Skeletal muscle tissue (tissue), 4 donors: Measurements from ENCODE around the gene NOL12. TPM values are rescaled to one million over a fixed set of nuclear protein-coding genes. Genes with fewer than 3 reads are reported as not detected.
"Not testable (repeated sequence)": the region's sequence is repeated elsewhere in the genome, so short reads cannot be mapped to it uniquely, and the experiment has no call there.

ENCODE experiments used
- H3K27ac ChIP-seq: one replicate; pipeline ENCODE4 v1.7.0; 2013; ENCODE audit warnings: mild to moderate bottlenecking, low read depth, low read length, inconsistent platforms
- H3K27me3 ChIP-seq, 3 donors: one replicate each; pipeline ENCODE4 v1.7.0; 2013; ENCODE audit warnings: low read length in 3 of 3; ENCODE audit not compliant: control insufficient read depth in 3 of 3, insufficient read depth in 3 of 3
- H3K36me3 ChIP-seq, 3 donors: one replicate each; pipeline ENCODE4 v1.7.0; 2013; ENCODE audit warnings: low read length in 3 of 3; ENCODE audit not compliant: control insufficient read depth in 3 of 3, insufficient read depth in 3 of 3
- H3K4me1 ChIP-seq, 3 donors: one replicate each; pipeline ENCODE4 v1.7.0; 2013; ENCODE audit warnings: low read length in 3 of 3, mild to moderate bottlenecking in 3 of 3; ENCODE audit not compliant: control insufficient read depth in 3 of 3, insufficient read depth in 3 of 3
- H3K4me3 ChIP-seq, 3 donors: one replicate each; pipeline ENCODE4 v1.7.0; 2013; ENCODE audit warnings: low read length in 3 of 3
- H3K9ac ChIP-seq, 3 donors: one replicate each; pipeline ENCODE4 v1.7.0; 2013; ENCODE audit warnings: low read length in 3 of 3, mild to moderate bottlenecking in 3 of 3, moderate library complexity in 2 of 3, low read depth in 1 of 3
- H3K9me3 ChIP-seq, 3 donors: one replicate each; pipeline ENCODE4 v1.7.0; 2013; ENCODE audit warnings: low read length in 3 of 3; ENCODE audit not compliant: control insufficient read depth in 3 of 3
- total RNA-seq: library from RNA; depleted of rRNA; stranded (reverse); fragments of >200 nt; gene quantifications from one replicate; pipeline ENCODE4 v1.2.3, GENCODE V29; 2014
- donor health status: Osteomylitis.

Gene NOL12
- total RNA-seq, 1 donor from 2014 or later = 7.8 TPM

GRCh38 chr22:37680191-37680851, 5.8 kb upstream of the NOL12 start:
- Histone ChIP-seq H3K27ac (no peak overlapping the region), H3K4me1 (peaks cover 22 to 28% (median 24%) of the 10 kb centered on the region in 3 donors), H3K9me3 (no peaks in the 10 kb centered on the region), H3K9ac (no peak overlapping the region), H3K27me3 (no peaks in the 10 kb centered on the region), H3K4me3 (no peak overlapping the region), H3K36me3 (peaks cover 11 to 13% (median 13%) of the 10 kb centered on the region in 3 donors)

GRCh38 chr22:37681001-37681424, 5.1 kb upstream of the NOL12 start:
- H3K4me1 ChIP-seq = peaks cover 19 to 25% (median 20%) of the 10 kb centered on the region in 3 donors
- H3K4me3 ChIP-seq = no peak overlapping the region
- no peaks in the 10 kb centered on the region for H3K27me3 ChIP-seq
- no peak overlapping the region for H3K27ac ChIP-seq
- peaks cover 11 to 13% (median 13%) of the 10 kb centered on the region in 3 donors for H3K36me3 ChIP-seq
- H3K9me3 ChIP-seq = no peaks in the 10 kb centered on the region
- no peak overlapping the region for H3K9ac ChIP-seq

DNA sequence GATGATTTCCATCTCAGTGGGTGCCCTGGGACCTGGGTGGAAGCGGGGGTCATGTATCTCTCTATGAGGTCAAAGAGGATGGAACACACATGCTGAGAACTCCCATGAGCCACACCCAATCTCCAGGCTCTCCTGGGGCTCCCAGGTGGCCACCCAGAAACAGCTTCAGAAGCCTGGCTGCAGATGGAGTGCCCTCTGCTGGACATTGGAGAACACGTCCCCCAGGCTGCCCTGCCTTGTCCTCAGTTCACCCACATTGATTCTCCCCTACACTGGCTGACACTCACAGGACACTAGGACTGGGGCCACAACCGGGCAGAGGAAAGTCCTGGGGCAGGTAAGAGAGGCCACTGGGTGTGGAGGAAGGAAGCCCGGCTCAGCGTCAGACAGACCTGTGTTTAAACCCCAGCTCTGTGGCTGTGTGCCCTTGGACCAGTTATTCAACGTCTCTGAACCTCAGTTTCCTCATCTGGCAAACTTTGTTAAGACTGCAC, 4.5 kb upstream of the NOL12 start:
- H3K36me3 ChIP-seq = peaks cover 11 to 13% (median 13%) of the 10 kb centered on the region in 3 donors
- H3K9me3 ChIP-seq = no peaks in the 10 kb centered on the region
- no peak overlapping the region for H3K27ac ChIP-seq
- no peak overlapping the region for H3K4me3 ChIP-seq
- peaks cover 19 to 21% (median 20%) of the 10 kb centered on the region in 3 donors for H3K4me1 ChIP-seq
- H3K9ac ChIP-seq = peak overlapping the region in 1 of 3 donors; percentile 8
- H3K27me3 ChIP-seq = no peaks in the 10 kb centered on the region

DNA sequence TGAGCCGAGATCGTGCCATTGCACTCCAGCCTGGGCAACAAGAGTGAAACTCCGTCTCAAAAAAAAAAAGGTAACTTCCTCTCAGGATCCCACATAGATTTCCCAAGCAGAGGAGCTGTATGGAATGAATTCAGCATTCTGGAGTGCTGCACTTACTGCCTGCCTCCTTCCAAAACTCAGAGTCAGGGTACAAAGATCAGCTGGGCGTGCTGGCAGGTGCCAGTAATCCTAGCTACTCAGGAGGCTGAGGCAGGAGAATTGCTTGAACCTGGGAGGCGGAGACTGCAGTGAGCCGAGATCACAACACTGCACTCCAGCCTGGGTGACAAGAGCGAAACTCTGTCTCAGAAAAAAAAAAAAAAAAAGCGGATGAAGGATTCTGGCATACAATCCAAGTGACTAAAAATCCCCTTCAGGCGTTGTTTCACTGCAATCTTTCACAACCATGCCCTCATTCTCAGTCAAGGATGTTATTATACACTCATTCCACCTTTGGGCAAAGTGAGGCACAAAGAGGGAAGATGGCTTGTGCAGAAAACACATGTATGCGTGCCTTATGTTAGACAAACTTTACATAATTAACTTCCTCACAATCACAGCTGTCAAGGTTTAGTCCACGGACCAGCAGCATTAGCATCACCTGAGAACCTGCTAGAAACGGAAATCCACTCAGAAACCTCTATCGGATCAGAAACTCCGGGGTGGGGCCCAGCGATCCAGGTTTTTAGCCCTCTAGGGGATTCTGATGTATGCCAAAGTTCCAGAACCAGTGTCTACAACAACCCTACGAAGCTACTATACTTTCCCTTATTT, 1.1 kb upstream of the NOL12 start:
- H3K9me3 ChIP-seq = no peaks in the 10 kb centered on the region
- H3K4me3 ChIP-seq = no peak overlapping the region
- no peak overlapping the region for H3K27ac ChIP-seq
- peaks cover 13 to 17% (median 14%) of the 10 kb centered on the region in 3 donors for H3K36me3 ChIP-seq
- no peaks in the 10 kb centered on the region for H3K27me3 ChIP-seq
- peaks cover 21 to 26% (median 22%) of the 10 kb centered on the region in 3 donors for H3K4me1 ChIP-seq
- no peak overlapping the region for H3K9ac ChIP-seq

- Histone ChIP-seq H3K27ac (no peak overlapping the region), H3K36me3 (peaks cover 41 to 43% (median 42%) of the 10 kb centered on the region in 3 donors), H3K27me3 (no peaks in the 10 kb centered on the region), H3K4me1 (peaks cover 15 to 17% (median 17%) of the 10 kb centered on the region in 3 donors), H3K4me3 (no peak overlapping the region), H3K9ac (peak overlapping the region in 1 of 3 donors; percentile 40), H3K9me3 (no peaks in the 10 kb centered on the region)
These were observed 4.3 kb downstream of the NOL12 start for GRCh38 chr22:37690407-37690806.

DNA sequence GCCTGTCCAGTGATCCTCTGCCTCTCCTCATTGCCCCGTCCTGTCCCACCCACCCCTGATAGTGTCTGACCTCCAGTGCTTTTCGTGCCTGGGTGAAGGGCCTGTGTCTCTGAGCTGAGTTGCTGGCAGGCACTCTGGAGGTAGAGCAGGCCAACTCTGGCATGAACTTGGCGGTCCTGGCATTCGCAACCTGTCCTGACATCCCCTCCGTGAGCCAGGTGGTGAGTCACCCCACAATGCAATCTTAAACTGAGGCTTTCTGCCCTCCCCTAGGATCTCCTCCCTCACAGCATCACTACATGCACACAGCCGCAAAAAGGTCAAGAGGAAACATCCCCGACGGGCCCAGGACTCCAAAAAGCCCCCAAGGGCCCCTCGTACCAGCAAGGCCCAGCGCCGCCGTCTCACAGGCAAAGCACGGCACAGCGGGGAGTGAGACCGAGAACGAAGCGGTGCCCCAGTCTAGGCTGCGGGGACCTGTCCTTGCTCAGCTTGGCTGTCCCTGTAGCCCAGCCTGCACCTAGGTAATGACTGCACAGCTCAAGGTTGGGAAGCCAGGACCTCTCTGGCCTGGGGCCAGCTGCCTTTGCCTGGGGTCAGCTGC, 4.9 kb downstream of the NOL12 start:
- Histone ChIP-seq H3K27me3 (no peaks in the 10 kb centered on the region), H3K4me1 (peaks cover 18 to 21% (median 21%) of the 10 kb centered on the region in 3 donors), H3K9ac (no peak overlapping the region), H3K36me3 (peaks cover 42 to 44% (median 43%) of the 10 kb centered on the region in 3 donors), H3K27ac (no peak overlapping the region), H3K9me3 (no peaks in the 10 kb centered on the region), H3K4me3 (no peak overlapping the region)

- H3K27ac ChIP-seq = no peak overlapping the region
- H3K4me1 ChIP-seq = peaks cover 12 to 15% (median 15%) of the 10 kb centered on the region in 3 donors
- no peaks in the 10 kb centered on the region for H3K9me3 ChIP-seq
- no peak overlapping the region for H3K9ac ChIP-seq
- H3K27me3 ChIP-seq = no peaks in the 10 kb centered on the region
- no peak overlapping the region for H3K4me3 ChIP-seq
- H3K36me3 ChIP-seq = peaks cover 42 to 44% (median 43%) of the 10 kb centered on the region in 3 donors
These were observed 6.6 kb downstream of the NOL12 start for GRCh38 chr22:37692627-37693285.

DNA sequence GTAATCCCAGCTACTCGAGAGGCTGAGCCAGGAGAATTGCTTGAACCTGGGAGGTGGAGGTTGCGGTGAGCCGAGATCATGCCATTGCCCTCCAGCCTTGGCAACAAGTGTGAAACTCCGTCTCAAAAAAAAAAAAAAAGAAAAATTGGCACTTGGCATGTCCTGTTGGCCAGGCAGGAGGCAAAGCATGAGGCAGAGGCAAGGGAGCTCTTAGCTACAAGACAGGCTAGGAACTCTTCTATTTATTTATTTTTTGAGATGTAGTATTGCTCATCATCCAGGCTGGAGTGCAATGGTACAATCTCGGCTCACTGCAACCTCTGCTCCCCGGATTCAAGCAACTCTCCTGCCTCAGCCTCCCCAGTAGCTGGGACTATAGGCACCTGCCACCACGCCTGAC, 8.0 kb downstream of the NOL12 start:
- H3K36me3 ChIP-seq = peaks cover 32% of the 10 kb centered on the region in 3 donors
- peaks cover 10 to 13% (median 12%) of the 10 kb centered on the region in 3 donors for H3K4me1 ChIP-seq
- H3K27me3 ChIP-seq, H3K9me3 ChIP-seq, H3K4me3 ChIP-seq, H3K27ac ChIP-seq, H3K9ac ChIP-seq: not testable (repeated sequence)

- H3K27me3 ChIP-seq, H3K27ac ChIP-seq, H3K9me3 ChIP-seq: not testable (repeated sequence)
- peak overlapping the region; percentile 43 to 61 (median 56) for H3K4me3 ChIP-seq
- H3K9ac ChIP-seq = peak overlapping the region in 2 of 3 donors; percentile 23 to 68
- H3K36me3 ChIP-seq = peaks cover 19 to 24% (median 20%) of the 10 kb centered on the region in 3 donors
- peaks cover 10 to 13% (median 12%) of the 10 kb centered on the region in 3 donors for H3K4me1 ChIP-seq
These were observed 10.1 kb downstream of the NOL12 start for GRCh38 chr22:37696260-37696656.
